Measurements from ENCODE around the gene HOXA3.

Gene HOXA3

DNA sequence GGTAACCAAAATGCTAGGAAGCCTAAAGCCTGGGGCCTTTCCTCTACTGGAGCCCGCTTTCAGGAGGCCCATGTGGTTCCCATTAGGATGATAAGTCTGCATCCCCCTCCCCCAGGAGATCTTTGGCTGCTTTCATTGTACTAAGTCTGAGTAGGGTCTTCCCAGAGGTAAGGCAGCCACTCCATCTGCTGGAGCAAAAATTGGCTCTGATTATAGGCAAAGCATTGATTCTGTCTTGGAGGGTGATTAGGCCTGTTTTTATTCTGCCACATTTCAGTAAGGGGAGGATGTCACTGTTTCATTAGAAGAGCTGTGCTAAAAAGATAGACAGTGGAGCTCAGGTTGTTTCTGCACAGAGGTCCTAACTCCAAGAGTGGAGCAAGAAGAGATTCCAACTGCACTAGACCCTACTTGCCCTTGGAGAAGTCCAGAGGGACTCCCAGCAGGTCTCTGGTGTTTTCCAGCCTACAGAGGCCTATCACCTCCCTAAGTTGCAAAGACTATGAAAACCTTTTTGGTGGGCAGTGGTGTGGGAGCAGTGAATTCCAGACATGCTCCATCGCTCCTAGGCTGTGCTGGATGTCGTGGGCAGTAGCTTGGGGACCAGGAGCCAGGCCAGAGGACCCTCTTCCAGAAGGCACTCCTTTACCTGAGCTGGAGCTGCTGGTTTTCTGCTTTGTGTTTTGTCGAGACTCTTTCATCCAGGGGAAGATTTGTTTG is 42.8 kb downstream of the HOXA3 start (continued):
- TF ChIP-seq, protein P1, sequence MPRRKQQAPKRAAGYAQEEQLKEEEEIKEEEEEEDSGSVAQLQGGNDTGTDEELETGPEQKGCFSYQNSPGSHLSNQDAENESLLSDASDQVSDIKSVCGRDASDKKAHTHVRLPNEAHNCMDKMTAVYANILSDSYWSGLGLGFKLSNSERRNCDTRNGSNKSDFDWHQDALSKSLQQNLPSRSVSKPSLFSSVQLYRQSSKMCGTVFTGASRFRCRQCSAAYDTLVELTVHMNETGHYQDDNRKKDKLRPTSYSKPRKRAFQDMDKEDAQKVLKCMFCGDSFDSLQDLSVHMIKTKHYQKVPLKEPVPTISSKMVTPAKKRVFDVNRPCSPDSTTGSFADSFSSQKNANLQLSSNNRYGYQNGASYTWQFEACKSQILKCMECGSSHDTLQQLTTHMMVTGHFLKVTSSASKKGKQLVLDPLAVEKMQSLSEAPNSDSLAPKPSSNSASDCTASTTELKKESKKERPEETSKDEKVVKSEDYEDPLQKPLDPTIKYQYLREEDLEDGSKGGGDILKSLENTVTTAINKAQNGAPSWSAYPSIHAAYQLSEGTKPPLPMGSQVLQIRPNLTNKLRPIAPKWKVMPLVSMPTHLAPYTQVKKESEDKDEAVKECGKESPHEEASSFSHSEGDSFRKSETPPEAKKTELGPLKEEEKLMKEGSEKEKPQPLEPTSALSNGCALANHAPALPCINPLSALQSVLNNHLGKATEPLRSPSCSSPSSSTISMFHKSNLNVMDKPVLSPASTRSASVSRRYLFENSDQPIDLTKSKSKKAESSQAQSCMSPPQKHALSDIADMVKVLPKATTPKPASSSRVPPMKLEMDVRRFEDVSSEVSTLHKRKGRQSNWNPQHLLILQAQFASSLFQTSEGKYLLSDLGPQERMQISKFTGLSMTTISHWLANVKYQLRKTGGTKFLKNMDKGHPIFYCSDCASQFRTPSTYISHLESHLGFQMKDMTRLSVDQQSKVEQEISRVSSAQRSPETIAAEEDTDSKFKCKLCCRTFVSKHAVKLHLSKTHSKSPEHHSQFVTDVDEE (CRISPR knock-in tag; IDR thresholded peaks at IDR 0.05): no peak
- TF ChIP-seq PPARA (CRISPR knock-in tag; IDR thresholded peaks at IDR 0.05; ENCODE audit: borderline replicate concordance): no peak

DNA sequence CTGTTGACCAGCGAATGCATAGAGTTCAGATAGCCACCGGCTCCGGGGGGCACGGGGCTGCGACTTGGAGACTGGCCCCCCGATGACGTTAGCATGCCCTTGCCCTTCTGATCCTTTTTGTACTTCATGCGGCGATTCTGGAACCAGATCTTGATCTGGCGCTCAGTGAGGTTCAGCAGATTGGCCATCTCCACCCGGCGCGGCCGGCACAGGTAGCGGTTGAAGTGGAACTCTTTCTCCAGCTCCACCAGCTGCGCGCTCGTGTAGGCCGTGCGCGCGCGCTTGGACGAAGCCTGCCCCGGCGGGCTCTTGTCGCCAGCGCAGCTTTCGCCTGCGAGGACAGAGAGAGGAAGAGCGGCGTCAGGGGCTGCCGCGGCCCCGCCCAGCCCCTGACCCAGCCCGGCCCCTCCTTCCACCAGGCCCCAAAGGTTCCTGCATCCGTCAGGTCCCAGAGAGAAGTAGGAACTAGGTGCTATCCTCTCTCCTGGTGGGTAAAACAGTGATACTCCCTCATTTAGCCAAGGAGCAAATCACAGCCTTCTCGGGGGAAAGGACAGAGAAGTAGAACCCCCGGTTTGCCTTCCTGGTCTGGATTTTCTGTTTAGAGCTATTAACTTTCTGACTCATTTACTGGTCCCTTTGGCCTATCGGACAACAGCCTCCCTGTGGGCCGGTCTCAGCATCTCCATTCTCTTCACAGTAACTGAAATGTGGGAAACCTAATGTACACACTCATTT is 43.8 kb downstream of the HOXA3 start:
- no peak for ATAC-seq
- TF ChIP-seq ZFP30 (CRISPR knock-in tag; IDR thresholded peaks at IDR 0.05) (no peak), GLIS3 (CRISPR knock-in tag; IDR thresholded peaks at IDR 0.05) (no peak), OSR1 (CRISPR knock-in tag; IDR thresholded peaks at IDR 0.05) (no peak), TCF4 (CRISPR knock-in tag; IDR thresholded peaks at IDR 0.05; ENCODE audit: borderline replicate concordance) (no peak), ZC3H10 (CRISPR knock-in tag; IDR thresholded peaks at IDR 0.05) (no peak), ZNF8 (CRISPR knock-in tag; IDR thresholded peaks at IDR 0.05) (no peak), ARNTL (CRISPR knock-in tag; IDR thresholded peaks at IDR 0.05; ENCODE audit: borderline replicate concordance, low read depth) (no peak)
- TF ChIP-seq, protein P2, sequence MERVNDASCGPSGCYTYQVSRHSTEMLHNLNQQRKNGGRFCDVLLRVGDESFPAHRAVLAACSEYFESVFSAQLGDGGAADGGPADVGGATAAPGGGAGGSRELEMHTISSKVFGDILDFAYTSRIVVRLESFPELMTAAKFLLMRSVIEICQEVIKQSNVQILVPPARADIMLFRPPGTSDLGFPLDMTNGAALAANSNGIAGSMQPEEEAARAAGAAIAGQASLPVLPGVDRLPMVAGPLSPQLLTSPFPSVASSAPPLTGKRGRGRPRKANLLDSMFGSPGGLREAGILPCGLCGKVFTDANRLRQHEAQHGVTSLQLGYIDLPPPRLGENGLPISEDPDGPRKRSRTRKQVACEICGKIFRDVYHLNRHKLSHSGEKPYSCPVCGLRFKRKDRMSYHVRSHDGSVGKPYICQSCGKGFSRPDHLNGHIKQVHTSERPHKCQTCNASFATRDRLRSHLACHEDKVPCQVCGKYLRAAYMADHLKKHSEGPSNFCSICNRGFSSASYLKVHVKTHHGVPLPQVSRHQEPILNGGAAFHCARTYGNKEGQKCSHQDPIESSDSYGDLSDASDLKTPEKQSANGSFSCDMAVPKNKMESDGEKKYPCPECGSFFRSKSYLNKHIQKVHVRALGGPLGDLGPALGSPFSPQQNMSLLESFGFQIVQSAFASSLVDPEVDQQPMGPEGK (CRISPR knock-in tag; IDR thresholded peaks at IDR 0.05; ENCODE audit: borderline replicate concordance): no peak

DNA sequence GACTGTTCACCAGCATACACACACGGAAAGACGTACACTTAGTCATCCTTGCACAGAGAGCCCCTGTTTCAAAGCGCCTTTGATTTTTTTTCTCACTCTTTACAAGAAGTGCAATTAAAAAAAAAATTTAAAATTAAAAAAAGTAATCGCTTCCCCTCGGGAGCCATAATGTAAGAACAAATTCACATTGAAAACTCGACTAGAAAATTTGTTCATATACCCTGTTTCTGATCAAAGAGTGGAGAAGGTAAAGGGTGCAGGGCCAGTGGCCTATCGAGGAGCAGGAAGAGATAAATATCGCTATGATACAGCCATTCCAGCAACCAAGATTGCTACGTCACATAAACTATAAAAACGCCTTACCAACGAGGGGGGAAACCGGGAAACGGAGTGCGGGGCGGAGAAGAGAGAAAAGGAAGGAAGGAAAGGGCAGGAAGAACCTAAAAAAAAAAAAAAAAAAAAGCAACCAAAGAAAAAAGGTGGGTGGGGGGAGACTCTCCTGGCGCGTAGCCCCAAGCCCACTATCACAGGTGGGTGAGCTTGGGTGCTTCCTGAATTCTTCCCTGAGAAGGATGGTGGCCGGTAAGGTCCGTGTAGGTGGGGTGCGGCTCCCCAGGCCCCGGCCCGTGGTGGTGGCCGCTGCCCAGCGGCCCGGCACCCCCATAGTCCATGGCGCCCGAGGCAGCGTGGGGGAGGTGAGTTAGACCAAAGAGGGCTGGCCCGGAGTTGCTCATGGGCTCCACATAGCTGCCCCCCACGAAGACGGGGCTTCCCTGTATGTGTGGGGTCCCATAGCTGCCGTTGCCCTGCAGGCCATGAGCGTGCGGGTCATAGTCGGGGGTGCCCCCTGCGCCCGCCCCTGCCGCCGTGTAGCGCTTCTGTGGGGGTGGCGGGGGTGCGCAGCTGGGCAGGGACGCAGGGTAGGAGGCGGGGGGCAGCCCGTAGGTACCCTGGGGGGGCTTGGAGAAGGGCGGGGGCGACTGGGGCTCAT is 44.7 kb downstream of the HOXA3 start:
- TF ChIP-seq ARNTL (CRISPR knock-in tag; IDR thresholded peaks at IDR 0.05; ENCODE audit: borderline replicate concordance, low read depth): no peak
- TF ChIP-seq ISL1 (CRISPR knock-in tag; IDR thresholded peaks at IDR 0.05): no peak
- TF ChIP-seq BACH2 (CRISPR knock-in tag; IDR thresholded peaks at IDR 0.05; ENCODE audit: borderline replicate concordance): no peak
- TF ChIP-seq, protein P3, sequence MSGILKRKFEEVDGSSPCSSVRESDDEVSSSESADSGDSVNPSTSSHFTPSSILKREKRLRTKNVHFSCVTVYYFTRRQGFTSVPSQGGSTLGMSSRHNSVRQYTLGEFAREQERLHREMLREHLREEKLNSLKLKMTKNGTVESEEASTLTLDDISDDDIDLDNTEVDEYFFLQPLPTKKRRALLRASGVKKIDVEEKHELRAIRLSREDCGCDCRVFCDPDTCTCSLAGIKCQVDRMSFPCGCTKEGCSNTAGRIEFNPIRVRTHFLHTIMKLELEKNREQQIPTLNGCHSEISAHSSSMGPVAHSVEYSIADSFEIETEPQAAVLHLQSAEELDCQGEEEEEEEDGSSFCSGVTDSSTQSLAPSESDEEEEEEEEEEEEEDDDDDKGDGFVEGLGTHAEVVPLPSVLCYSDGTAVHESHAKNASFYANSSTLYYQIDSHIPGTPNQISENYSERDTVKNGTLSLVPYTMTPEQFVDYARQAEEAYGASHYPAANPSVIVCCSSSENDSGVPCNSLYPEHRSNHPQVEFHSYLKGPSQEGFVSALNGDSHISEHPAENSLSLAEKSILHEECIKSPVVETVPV (CRISPR knock-in tag; IDR thresholded peaks at IDR 0.05): no peak
- TF ChIP-seq ZNF70 (CRISPR knock-in tag; IDR thresholded peaks at IDR 0.05): no peak
- TF ChIP-seq, protein P4, sequence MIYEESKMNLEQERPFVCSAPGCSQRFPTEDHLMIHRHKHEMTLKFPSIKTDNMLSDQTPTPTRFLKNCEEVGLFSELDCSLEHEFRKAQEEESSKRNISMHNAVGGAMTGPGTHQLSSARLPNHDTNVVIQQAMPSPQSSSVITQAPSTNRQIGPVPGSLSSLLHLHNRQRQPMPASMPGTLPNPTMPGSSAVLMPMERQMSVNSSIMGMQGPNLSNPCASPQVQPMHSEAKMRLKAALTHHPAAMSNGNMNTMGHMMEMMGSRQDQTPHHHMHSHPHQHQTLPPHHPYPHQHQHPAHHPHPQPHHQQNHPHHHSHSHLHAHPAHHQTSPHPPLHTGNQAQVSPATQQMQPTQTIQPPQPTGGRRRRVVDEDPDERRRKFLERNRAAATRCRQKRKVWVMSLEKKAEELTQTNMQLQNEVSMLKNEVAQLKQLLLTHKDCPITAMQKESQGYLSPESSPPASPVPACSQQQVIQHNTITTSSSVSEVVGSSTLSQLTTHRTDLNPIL (CRISPR knock-in tag; IDR thresholded peaks at IDR 0.05; ENCODE audit: low read depth): no peak
- TF ChIP-seq TOX (CRISPR knock-in tag; IDR thresholded peaks at IDR 0.05; ENCODE audit: borderline replicate concordance): no peak
- no peak for TF ChIP-seq ZC3H10 (CRISPR knock-in tag; IDR thresholded peaks at IDR 0.05)
- TF ChIP-seq ZNF8 (CRISPR knock-in tag; IDR thresholded peaks at IDR 0.05): no peak
- TF ChIP-seq ZNF565 (CRISPR knock-in tag; conservative IDR thresholded peaks at IDR 0.05; ENCODE audit: low read depth): no peak
- TF ChIP-seq PPARA (CRISPR knock-in tag; IDR thresholded peaks at IDR 0.05; ENCODE audit: borderline replicate concordance): no peak
- no peak for TF ChIP-seq ZFP3 (CRISPR knock-in tag; IDR thresholded peaks at IDR 0.05)
- no peak for TF ChIP-seq SNAI2 (CRISPR knock-in tag; IDR thresholded peaks at IDR 0.05)
- no peak for TF ChIP-seq GLIS3 (CRISPR knock-in tag; IDR thresholded peaks at IDR 0.05)
- ATAC-seq: no peak
